CD1c-positive myeloid dendritic cell (primary cell): ENCODE measurements around the gene HSPA5.
A peak's percentile ranks its signal among the peaks of the same experiment; 100 is the strongest.
"Not testable (repeated sequence)": the region's sequence is repeated elsewhere in the genome, so short reads cannot be mapped to it uniquely, and the experiment has no call there.

Experiments
- DNase-seq: peaks from one replicate; pipeline ENCODE4 v3.0.0-alpha.2; 2016; ENCODE audit errors: extremely low spot score

The HSPA5 gene

GRCh38 chr9:125241000-125241862 lies at the start of gene HSPA5:
Gene HSPA5 (minus strand): TSS chr9:125241343. CDS start chr9:125241126, 217 bp downstream.
- peak; percentile 99 for DNase-seq

- not testable (repeated sequence) for DNase-seq
Observed at GRCh38 chr9:125286935-125287433, 45.8 kb upstream of the HSPA5 start.

- no peak for DNase-seq
Observed at GRCh38 chr9:125284855-125285254, 43.7 kb upstream of the HSPA5 start.

GRCh38 chr9:125280945-125281344 lies 39.8 kb upstream of the HSPA5 start:
- DNase-seq: no peak

GRCh38 chr9:125277411-125277810 lies 36.3 kb upstream of the HSPA5 start:
- DNase-seq: no peak

- no peak for DNase-seq
Observed at GRCh38 chr9:125276771-125277170, 35.6 kb upstream of the HSPA5 start.

- DNase-seq: peak; percentile 62
Observed at GRCh38 chr9:125272697-125273096, 31.6 kb upstream of the HSPA5 start.

GRCh38 chr9:125271081-125271480 lies 29.9 kb upstream of the HSPA5 start:
- no peak for DNase-seq

GRCh38 chr9:125269014-125269397 lies 27.9 kb upstream of the HSPA5 start:
- no peak for DNase-seq

GRCh38 chr9:125268394-125269013 lies 27.4 kb upstream of the HSPA5 start:
- no peak for DNase-seq

GRCh38 chr9:125264068-125264467 lies 22.9 kb upstream of the HSPA5 start:
- not testable (repeated sequence) for DNase-seq

GRCh38 chr9:125262294-125262991 lies 21.3 kb upstream of the HSPA5 start:
- DNase-seq: no peak

GRCh38 chr9:125261501-125262293 lies 20.6 kb upstream of the HSPA5 start, which contains the start of gene GAPVD1:
Gene GAPVD1 (plus strand): TSS chr9:125261826. CDS start chr9:125298922, 37,096 bp downstream.
- DNase-seq: peak; percentile 98

GRCh38 chr9:125260561-125260960 lies 19.4 kb upstream of the HSPA5 start:
- DNase-seq: no peak

GRCh38 chr9:125258832-125259534 lies 17.8 kb upstream of the HSPA5 start:
- DNase-seq: peak; percentile 84

- no peak for DNase-seq
Observed at GRCh38 chr9:125258160-125258785, 17.1 kb upstream of the HSPA5 start.

- DNase-seq: no peak
Observed at GRCh38 chr9:125255781-125256391, 14.7 kb upstream of the HSPA5 start.

- no peak for DNase-seq
Observed at GRCh38 chr9:125254231-125254630, 13.1 kb upstream of the HSPA5 start.

GRCh38 chr9:125246261-125246667 lies 5.1 kb upstream of the HSPA5 start:
- DNase-seq: no peak

- no peak for DNase-seq
Observed at GRCh38 chr9:125243792-125244260, 2.7 kb upstream of the HSPA5 start.
